GM18519 (cell line): ENCODE data around the gene SLC45A1.
"Not testable (repeated sequence)": the region's sequence is repeated elsewhere in the genome, so short reads cannot be mapped to it uniquely, and the experiment has no call there.

Experiments used
- ATAC-seq: cut with Tn5 transposase; IDR thresholded peaks from one replicate; pipeline ENCODE4 v1.9.1; 2021; ENCODE audit warnings: mild to moderate bottlenecking, moderate library complexity; ENCODE audit not compliant: unreplicated experiment, low FRiP score

SLC45A1 gene

DNA sequence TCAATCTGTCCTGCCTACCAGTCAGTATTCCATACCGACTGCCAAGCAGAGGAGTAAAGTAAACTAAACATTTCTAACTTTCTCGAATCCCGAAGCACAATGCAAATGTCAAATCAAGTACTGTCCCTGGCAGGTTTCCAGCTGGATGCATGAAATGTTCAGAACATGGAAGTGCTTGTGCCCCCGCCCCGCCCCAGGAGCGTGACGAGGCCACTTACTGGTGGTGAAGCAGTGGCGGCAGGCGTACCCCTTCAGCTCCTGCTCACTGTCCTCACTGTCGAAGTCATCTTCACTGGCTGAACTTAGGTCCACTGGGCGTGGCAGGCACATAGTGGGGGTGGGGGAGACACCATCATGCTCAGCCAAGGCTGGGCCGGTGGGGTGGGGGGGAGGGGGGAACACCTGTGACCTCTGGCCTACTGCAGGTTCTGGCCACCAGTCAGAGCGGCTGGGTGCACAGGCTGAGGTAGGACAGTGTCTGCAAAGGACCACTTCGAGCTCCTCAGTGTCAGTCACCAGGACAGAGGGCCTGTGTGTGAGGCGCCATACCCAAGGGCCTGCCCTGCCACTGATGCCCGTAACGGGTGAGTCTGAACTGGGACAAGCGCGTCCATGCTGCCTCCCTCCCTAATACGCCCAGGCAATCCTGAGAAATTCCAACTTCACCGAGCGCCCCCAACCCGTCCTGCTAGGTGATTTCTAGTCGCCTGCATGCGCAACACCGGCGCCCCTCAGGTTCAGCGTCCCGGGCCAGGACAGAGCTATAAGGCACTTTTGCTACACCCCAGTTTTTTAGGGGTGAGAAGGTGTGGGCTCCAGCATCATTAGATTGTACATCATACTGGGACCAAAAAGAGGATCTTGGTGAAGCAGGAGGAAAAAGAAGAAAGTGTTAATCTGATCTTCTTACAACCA, 46.9 kb downstream of the SLC45A1 start:
- ATAC-seq: no peak

DNA sequence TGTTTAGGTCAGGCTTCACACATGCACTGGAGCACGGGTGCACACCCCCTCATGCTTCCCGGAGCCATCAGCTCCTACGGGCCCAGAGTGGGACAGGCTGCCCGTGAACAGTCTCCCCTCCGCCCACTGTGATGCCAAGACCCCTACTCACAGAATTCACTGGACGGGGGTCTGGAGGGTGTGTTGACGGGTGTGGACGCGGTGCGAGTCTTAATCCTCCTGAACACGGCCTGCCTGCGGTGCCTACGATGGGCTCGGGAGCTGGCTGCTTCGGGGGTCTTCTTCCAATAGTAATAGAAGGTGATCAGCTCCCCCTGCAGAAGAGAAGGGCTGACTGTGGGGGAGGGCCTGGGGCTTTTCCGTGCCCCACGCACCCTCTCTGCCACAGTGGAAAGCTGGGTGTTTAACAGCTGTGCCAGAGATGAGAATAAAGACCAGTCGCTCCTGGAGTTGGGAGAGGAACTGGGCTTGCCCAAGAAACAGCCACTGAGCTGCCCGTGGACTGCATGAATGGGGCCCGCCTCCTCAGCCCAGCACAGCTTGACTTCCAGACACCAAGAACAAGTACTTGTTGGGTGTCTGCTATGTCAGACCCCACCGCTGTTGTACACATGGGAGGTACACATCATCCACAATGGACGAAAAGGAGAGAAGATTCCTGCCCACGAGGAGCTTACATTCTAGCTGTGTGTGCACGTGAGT, 47.9 kb downstream of the SLC45A1 start:
- no peak for ATAC-seq

GRCh38 chr1:8367571-8368194, 49.8 kb downstream of the SLC45A1 start:
- no peak for ATAC-seq

- ATAC-seq: no peak
These were observed 51.2 kb downstream of the SLC45A1 start for GRCh38 chr1:8368956-8369639.

DNA sequence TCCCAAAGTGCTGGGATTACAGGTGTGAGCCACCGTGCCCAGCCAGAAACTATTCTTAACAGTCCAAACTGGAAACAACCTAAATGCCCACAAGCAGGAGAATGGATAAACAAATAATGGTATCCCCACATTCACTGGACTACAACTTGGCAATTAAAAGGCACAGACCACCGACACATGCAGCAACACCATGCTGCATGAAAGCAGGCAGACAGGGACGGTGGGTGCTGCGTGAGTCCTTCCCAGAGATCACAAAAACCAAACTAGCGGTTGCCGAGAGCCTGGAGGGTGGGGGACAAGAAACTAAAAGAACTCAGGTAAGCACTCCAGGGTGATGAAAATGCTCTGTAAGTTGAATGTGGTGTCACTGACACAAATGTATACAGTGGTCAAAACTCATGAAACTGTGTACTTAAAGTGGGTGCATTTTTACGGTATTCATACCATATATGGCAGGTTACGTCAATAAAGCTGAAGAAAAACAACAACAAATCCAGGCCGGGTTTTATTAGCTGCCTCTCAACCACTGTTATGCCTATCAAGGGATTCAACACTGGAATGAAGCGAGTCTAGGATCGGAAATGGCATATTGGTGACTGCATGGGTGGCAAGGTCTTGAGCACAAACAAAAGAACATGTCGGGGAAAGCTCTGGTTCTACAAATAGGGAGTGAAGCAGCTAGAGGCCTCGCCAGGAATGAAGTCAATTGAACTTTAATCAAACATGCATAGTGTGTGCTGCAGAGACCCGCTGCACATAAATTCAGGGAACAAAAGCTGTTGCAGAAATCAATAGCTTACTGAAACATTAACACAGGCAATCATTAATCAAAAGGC, 52.4 kb downstream of the SLC45A1 start:
- no peak for ATAC-seq

DNA sequence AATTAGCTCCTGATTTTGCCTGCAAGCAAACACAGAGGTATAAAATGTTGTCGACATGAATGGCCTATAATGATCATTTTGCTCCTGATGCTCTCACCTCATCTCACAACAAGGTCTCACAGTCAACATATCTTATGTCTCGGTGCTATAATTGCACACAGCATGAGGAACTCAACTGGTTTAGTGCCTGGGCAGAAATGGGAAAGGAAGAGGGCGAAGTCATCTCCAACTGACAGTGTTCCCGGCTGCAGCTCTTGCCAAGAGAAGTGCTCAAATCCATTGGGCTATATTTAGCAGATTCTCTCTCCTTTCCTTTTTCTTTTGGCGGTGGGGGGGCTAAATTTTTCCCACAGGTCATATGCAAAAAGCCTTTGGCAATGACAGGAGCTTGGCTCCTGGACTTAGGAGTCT, 53.0 kb downstream of the SLC45A1 start:
- ATAC-seq: no peak

DNA sequence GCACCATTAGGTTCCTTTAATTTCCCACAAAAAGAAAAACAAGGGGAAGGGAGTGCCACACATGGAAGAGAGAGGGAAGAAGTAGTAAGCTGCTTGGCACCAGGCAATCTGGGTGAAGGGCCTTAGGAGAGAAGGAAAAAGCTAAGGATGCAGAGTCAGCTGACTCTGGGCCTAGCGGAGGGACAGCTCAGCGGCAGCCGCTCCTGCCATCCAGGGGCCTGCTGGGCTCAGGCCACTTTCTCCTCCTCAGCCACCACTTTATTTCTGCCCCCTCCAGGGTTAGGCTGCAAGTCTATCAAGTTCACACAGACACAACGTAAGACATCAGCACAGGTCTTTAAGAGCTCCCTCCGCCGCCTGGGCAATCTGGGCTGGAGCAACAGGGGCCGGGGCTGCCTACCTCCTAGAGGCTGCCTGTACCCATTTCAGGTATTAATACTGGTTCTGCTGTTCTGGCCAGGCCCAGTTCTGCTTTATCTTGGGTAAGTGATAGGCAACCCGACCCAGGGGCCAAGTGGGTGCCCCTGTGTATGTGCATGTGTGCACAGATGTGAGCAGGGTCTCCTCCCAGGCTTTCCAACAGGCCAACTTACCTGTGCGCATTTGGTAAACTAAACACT, 53.6 kb downstream of the SLC45A1 start:
- no peak for ATAC-seq

GRCh38 chr1:8373125-8373524, 55.2 kb downstream of the SLC45A1 start:
- no peak for ATAC-seq

DNA sequence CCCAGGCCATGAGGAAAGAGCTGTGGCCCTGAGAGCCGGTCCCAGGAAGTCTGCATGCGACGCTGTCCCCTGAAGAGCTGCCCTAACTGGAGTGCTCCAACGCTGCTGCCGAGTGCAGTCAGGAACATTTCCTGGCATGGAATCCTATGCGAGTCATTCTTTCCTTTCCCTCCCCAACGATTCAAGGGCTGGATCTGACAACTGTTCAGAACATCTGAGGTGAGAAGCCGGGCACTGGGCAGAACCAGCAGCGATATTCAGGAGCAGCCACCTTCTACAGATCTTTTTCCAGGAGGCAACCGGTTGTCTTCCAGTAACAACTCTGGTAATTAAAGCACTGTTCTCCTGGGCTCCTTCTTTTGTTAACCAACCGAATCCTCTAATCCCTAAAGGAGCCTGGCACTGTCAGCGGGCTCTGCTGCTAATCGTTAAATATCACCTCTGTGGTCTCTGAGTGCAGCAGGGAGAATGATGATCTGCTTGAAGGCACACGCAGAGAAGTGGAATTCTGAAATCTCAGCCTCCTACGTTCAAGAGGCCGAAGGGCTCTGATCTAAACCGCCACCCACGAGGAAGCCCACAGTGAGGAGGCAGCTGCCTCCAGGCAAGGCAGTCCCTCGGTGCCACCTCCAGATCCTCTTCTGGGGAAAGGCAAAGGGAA, 55.8 kb downstream of the SLC45A1 start:
- ATAC-seq: no peak

GRCh38 chr1:8374356-8374755, 56.4 kb downstream of the SLC45A1 start:
- no peak for ATAC-seq

- no peak for ATAC-seq
These were observed 56.9 kb downstream of the SLC45A1 start for GRCh38 chr1:8374812-8375211.

DNA sequence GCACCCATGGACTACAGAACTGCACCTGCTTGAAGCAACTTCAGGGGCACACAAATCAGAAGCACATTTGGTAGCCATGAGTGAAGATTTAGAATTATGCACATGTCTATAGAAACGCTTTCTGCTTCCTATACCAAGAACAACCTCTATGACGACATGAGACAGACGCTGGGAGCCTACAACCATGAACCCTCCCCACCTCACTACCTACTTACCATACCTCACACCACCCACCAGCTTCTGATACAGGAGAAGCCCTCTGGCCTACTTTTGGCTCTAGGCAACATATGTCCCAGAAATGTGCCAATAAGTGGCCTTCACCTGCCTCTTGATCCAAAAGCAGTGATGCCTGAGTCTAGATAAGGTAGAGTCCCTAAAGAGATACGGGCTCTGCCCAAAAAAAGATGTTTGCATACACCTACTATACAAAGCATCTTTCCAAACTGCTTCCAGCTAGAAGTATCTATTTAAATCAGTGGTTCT, 58.5 kb downstream of the SLC45A1 start:
- ATAC-seq: no peak

- no peak for ATAC-seq
These were observed 59.5 kb downstream of the SLC45A1 start for GRCh38 chr1:8377271-8377981.

GRCh38 chr1:8378178-8378577, 60.3 kb downstream of the SLC45A1 start:
- ATAC-seq: no peak

DNA sequence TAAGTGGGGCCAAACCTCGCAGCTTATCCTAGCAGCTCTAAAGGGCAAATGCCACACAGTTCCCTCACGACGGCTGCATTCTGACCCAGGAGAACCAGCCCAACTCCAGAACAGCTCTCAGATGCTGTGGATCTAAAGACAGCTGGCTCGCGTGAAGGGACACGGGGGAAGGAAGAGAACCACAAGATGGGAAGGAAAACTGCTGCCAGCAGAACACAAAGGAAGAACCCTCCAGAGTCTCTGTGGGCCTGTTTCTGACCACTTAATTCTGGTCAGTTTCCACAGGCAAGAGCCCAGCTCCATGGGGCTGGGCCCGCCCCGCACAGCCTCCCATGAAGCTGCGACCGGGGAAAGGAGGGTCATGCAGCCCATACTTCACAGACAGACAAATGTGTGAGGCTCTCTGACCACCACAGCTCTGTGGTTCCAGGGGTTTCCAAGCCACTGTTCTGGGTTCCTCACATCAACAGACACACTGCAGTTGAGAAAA, 61.1 kb downstream of the SLC45A1 start:
- ATAC-seq: no peak

DNA sequence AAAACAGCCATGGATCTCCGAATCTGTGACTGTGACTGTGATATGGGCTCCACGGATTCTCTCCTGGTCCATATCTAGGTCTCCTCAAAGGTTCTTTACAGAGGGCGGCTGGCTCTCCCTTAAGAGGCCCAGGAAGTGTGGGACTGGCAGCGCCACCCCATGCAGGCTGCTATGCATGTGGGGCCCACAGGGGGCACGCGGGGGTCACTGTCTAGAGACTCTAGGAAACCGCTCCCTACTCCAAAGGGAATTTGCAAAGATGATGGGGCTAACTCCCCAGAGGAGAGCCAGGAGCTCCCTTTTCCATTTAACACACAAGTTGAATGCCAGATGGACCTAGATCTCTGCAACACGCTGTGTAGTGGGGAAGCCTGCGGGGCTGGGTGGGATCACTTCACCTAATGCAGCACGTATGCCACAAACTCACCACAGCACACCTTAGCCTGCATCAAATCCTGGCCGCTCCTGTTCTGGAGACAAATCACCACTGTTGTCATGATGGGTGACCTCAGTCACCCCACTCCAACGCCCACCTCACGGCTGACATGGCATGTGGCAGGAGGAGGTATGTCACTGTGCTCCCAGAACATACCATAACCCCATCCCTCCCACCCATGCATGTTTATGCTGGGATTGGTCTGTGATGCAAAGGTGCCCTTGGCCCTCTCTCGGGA, 61.7 kb downstream of the SLC45A1 start:
- ATAC-seq: no peak

- not testable (repeated sequence) for ATAC-seq
These were observed 62.4 kb downstream of the SLC45A1 start for GRCh38 chr1:8380310-8380709.
